ENCODE measurements around the gene ALDH3A1.

ALDH3A1 gene

GRCh38 chr17:19759568-19760549 lies 11.8 kb upstream of the ALDH3A1 start:
- DNase-seq (ENCODE audit: low read depth), result no peak

DNA sequence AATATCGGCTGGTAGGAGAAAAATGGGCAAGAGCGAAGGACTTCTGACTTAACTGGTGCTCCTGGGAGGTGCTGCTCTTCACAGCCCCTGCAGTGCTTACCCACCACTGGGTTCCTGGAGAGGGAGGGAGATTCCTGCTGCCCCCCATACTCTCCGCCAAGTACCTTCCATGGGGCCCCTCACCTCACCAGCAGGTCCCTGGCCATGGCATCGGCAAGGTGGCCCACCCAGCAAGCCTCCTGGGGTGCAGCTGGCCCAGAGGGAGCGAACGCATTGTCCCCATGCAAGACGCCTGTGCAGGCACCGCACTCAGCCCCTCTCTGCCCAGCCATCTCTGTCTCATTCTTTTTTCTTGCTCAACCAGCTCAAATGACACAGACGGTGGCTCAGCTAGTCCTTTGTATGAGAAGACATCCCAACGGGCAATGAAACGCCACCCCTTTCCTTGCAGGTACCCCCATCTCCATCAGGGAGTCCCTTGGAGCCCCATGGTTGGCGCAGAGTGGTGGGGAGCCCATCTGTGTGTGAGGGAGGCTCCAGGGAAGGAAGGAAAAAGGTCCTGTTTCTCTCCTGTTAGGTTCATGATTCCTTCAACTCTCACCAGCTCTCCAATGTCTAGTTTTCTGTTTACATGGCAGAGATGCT lies 9.6 kb upstream of the ALDH3A1 start:
- DNase-seq (ENCODE audit: low read depth), result no peak

- DNase-seq (ENCODE audit: low read depth), result no peak
These were observed 8.4 kb upstream of the ALDH3A1 start for GRCh38 chr17:19756546-19756945.

DNA sequence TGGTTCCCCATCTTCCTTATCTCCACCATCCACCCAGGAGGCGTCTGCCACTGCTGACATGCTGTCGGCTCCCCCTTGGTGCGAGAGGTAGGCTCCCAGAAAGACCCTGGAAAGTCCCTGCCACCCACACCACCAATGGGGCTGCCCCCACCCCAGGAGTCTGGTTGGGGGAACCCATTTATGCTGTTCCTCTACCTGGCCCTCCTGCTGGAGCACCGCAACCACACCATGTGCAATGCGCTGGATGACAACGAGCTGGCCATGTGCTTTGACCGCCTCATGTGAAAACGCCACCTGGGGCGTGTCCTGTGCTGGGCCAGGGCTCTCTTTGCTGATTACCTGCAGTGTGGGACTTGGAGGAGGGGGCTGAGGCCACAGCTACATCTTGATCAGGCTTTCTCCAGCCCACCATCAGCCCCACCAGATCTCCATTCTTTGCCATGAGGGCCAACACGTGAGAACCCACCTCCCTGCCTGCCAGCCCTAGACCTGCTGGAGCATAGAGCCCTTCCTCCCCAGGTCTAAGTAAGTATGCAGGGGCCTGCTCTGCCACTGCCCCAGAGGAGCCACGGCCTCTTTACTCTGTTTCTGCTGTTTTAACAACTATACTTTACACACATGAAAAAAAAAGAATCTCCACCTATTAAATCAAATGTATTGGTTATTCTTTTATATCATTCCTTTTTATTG lies 7.9 kb upstream of the ALDH3A1 start:
- DNase-seq (ENCODE audit: low read depth), result no peak

- DNase-seq (ENCODE audit: low read depth), result no peak
These were observed 7.3 kb upstream of the ALDH3A1 start for GRCh38 chr17:19755392-19755791.

- no peak for DNase-seq (ENCODE audit: low read depth)
These were observed 5.8 kb upstream of the ALDH3A1 start for GRCh38 chr17:19753661-19754463.

GRCh38 chr17:19753051-19753509 lies 5.0 kb upstream of the ALDH3A1 start:
- peak; percentile 65 for DNase-seq (ENCODE audit: low read depth)

GRCh38 chr17:19752216-19753050 lies 4.3 kb upstream of the ALDH3A1 start:
- no peak for DNase-seq (ENCODE audit: low read depth)

DNA sequence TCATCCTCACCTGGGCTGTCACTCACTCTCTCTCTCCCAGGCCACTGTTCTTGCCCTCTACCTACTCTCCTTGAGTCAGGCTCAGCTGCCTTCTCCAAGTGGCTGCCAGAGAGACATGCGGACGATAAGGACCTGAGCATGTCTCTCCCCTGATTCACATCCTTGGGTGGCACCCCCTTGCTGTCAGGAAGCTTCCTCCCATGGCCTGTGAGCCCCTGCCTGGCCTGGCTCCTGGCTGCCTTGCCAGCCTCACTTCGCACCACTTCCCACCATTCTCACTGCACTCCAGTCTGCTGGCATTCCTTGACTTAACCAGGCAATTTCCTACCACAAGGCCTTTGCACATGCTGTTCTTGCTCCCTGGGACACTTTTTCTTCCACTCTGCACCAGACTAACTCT lies 2.7 kb upstream of the ALDH3A1 start:
- DNase-seq (ENCODE audit: low read depth), result no peak

DNA sequence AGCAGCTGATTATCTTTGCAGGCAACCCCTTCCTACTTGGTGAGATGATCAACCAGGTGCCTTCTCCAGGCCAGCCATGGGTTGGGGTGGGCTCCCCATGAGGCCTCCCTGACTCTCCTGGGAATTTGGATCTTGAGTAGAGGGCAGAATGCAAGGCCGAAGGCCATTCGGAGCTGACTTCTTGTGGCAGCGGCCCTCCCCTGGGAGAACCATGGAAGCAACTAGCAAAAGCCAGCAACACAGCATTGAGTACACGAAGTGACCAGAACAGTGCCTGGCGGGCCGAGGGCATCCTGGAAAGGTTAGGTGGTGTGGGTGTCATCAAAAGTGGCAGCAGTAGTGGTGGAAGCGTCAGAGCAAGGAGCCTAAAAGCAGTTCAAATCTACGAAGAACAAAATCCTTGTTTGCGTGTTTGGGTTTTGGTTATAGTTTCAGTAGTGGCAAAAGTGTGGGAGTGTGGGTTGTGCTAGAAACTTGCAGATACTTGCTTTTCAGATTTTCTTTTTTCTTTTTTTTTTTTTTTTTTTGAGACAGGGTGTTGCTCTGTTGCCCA lies 2.0 kb upstream of the ALDH3A1 start:
- no peak for DNase-seq (ENCODE audit: low read depth)

GRCh38 chr17:19748807-19749193 lies 702 bp upstream of the ALDH3A1 start:
- DNase-seq (ENCODE audit: low read depth), result no peak

GRCh38 chr17:19747159-19747719 lies 859 bp downstream of the ALDH3A1 start:
- DNase-seq (ENCODE audit: low read depth), result no peak

- no peak for DNase-seq (ENCODE audit: low read depth)
These were observed 1.6 kb downstream of the ALDH3A1 start for GRCh38 chr17:19746517-19746916.

- DNase-seq (ENCODE audit: low read depth), result peak; percentile 56
These were observed 3.0 kb downstream of the ALDH3A1 start for GRCh38 chr17:19744922-19745757.

- no peak for DNase-seq (ENCODE audit: low read depth)
These were observed 3.6 kb downstream of the ALDH3A1 start for GRCh38 chr17:19744492-19744891.

GRCh38 chr17:19743101-19744100 lies 4.7 kb downstream of the ALDH3A1 start:
- no peak for DNase-seq (ENCODE audit: low read depth)

- DNase-seq (ENCODE audit: low read depth), result no peak
These were observed 5.6 kb downstream of the ALDH3A1 start for GRCh38 chr17:19742495-19742894.

Measured in fibroblast of the conjunctiva (primary cell).